Renal pelvis (tissue), 4 donors: ENCODE data around the gene KDM4B. TPM values are rescaled to one million over a fixed set of nuclear protein-coding genes. Genes with fewer than 3 reads are reported as not detected.
A peak's percentile ranks its signal among the peaks of the same experiment; 100 is the strongest.
"Not testable (repeated sequence)": the region's sequence is repeated elsewhere in the genome, so short reads cannot be mapped to it uniquely, and the experiment has no call there.

Experiments
- DNase-seq: peaks from one replicate; pipeline ENCODE4 v3.0.0-alpha.2; 2013
- polyA plus RNA-seq, 3 donors: library from polyadenylated mRNA; unstranded; fragments of 120-200 nt; gene quantifications; one replicate each; pipeline ENCODE4 v1.2.1, GENCODE V29; 2013; ENCODE audit not compliant: insufficient read length in 3 of 3

The KDM4B gene
- polyA plus RNA-seq, 3 donors = 26.8 to 31.8 (median 28.7) TPM

DNA sequence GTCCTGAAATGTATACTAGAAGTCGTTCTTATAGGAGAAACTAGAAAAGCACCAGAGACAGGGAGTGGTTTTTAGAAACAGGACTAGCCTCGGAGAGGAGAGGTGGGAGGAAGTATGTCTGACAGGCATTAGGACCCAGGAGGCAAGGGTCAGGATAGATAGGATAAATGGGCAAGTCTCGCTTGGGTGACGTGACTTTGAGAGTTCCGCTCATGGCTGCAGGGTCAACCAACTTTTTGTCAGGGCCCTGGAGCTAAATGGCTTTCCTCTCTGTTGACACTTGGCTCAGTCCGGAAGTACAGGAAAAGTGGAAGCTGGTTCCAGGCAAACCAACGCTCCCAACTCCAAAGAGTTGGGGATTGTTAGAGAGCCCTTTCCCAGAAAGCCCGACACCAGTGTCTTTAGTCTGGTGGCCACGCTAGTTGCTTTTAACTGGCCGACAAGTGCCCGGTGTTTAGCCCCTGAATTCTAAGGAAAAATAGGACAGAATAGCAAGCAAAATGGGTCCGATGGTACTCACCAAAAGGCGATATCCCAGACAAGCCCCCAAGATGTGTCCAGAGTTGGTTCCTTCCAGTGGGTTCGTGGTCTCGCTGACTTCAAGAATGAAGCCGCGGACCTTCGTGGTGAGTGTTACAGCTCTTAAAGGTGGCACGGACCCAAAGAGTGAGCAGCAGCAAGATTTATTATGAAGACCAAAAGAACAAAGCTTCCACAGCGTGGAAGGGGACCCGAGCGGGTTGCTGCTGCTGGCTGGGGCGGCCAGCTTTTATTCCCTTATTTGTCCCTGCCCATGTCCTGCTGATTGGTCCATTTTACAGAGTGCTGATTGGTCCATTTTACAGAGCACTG lies 196.2 kb downstream of the KDM4B start:
- not testable (repeated sequence) for DNase-seq

- no peak for DNase-seq
Observed at GRCh38 chr19:5165697-5166019, 196.7 kb downstream of the KDM4B start.

- DNase-seq = no peak
Observed at GRCh38 chr19:5166262-5166661, 197.3 kb downstream of the KDM4B start.

- no peak for DNase-seq
Observed at GRCh38 chr19:5170329-5170745, 201.4 kb downstream of the KDM4B start.

GRCh38 chr19:5171711-5172110 lies 202.8 kb downstream of the KDM4B start:
- DNase-seq = no peak

- no peak for DNase-seq
Observed at GRCh38 chr19:5172859-5173630, 204.1 kb downstream of the KDM4B start.

GRCh38 chr19:5173993-5174392 lies 205.1 kb downstream of the KDM4B start:
- no peak for DNase-seq

DNA sequence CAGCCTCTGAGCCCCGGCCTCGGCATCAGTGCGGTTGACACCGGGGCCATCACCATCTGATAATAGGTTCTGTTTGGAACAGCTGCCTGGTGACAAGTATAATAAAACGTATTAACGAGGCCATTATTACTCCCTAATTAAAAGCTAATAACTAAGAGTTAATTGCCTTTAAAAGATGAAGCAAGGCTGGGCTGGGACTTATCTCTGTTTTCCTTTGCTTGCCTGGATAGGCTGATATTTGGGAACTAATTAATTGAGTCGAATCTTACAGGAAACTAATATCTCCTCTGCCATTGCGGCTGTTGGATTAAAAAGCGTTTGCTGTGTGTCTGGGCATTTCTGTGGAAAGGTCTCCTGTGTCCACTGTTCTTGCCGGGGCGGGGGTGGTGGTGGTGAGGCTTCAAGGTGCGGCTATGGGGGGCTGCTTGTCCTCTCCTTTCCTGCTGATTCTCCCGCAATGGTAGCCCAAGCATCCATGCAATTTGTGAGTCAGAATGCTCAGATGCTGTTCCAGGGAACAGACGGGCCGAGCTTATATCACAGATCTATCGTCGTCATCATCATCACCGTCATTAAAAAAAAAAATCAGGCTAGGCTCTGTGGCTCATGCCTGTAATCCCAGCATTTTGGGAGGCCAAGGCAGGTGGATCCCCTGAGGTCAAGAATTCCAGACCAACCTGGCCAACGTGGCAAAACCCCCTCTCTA lies 209.0 kb downstream of the KDM4B start:
- no peak for DNase-seq

GRCh38 chr19:5178841-5179240 lies 209.9 kb downstream of the KDM4B start:
- DNase-seq = no peak

GRCh38 chr19:5179256-5179655 lies 210.3 kb downstream of the KDM4B start:
- no peak for DNase-seq

- DNase-seq = no peak
Observed at GRCh38 chr19:5181329-5181728, 212.4 kb downstream of the KDM4B start.

DNA sequence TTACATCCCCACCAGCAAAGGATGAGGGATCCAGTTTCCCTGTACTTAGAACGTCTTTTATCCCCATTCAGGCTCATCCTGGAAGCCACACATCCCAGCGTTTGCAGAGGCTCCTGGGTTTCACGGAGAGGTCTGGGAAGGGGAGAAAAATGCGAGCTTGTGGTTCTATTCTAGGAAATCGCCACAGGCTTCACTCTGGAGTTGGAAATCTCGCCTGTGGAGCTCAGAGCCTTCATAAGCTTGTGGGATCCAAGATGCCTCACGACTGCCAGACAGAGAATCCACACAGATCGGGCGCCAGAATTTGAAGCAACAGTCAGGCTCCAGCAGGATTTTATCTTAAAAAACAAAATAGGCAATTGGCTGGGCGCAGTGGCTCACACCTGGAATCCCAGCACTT lies 213.8 kb downstream of the KDM4B start:
- DNase-seq = no peak

GRCh38 chr19:5183616-5184015 lies 214.7 kb downstream of the KDM4B start:
- no peak for DNase-seq

GRCh38 chr19:5184930-5185329 lies 216.0 kb downstream of the KDM4B start:
- no peak for DNase-seq

GRCh38 chr19:5186293-5187050 lies 217.6 kb downstream of the KDM4B start:
- DNase-seq = no peak

GRCh38 chr19:5188548-5189317 lies 219.8 kb downstream of the KDM4B start:
- DNase-seq = no peak

GRCh38 chr19:5189318-5189607 lies 220.3 kb downstream of the KDM4B start:
- peak; percentile 50 for DNase-seq

GRCh38 chr19:5191091-5191490 lies 222.2 kb downstream of the KDM4B start:
- DNase-seq = no peak

GRCh38 chr19:5192568-5192967 lies 223.7 kb downstream of the KDM4B start:
- DNase-seq = no peak

GRCh38 chr19:5193192-5193591 lies 224.3 kb downstream of the KDM4B start:
- DNase-seq = no peak

GRCh38 chr19:5194641-5195040 lies 225.7 kb downstream of the KDM4B start:
- no peak for DNase-seq
